Osteocyte (in vitro differentiated cells): Measurements from ENCODE around the gene COQ10B. TPM values are rescaled to one million over a fixed set of nuclear protein-coding genes. Genes with fewer than 3 reads are reported as not detected.

Experiments
- DNase-seq: peaks from one replicate; pipeline ENCODE4 v3.0.0; 2021; ENCODE audit warnings: mixed read lengths; ENCODE audit not compliant: unreplicated experiment; ENCODE audit errors: extremely low spot score
- H3K27ac Mint-ChIP-seq: one replicate; pipeline ENCODE4 v1.8.0; 2021; ENCODE audit warnings: mild to moderate bottlenecking, mixed read lengths; ENCODE audit not compliant: unreplicated experiment
- H3K27me3 Mint-ChIP-seq: one replicate; pipeline ENCODE4 v1.8.0; 2021; ENCODE audit warnings: mixed read lengths; ENCODE audit not compliant: unreplicated experiment
- H3K36me3 Mint-ChIP-seq: one replicate; pipeline ENCODE4 v1.8.0; 2021; ENCODE audit warnings: mixed read lengths; ENCODE audit not compliant: unreplicated experiment
- H3K4me1 Mint-ChIP-seq: one replicate; pipeline ENCODE4 v1.8.0; 2021; ENCODE audit warnings: mixed read lengths; ENCODE audit not compliant: unreplicated experiment
- H3K4me3 Mint-ChIP-seq: one replicate; pipeline ENCODE4 v1.8.0; 2021; ENCODE audit warnings: mild to moderate bottlenecking, moderate library complexity, mixed read lengths; ENCODE audit not compliant: unreplicated experiment
- H3K9me3 Mint-ChIP-seq: one replicate; pipeline ENCODE4 v1.8.0; 2021; ENCODE audit warnings: mixed read lengths; ENCODE audit not compliant: unreplicated experiment
- CTCF ChIP-seq: fragments of 200-600 bp; sonication (generic); IDR thresholded peaks from 2 replicates; pipeline ENCODE4 v1.5.0; 2021; ENCODE audit warnings: antibody characterized with exemption, mild to moderate bottlenecking, moderate library complexity
- total RNA-seq: library from RNA; stranded (reverse); gene quantifications from 2 replicates; pipeline ENCODE4 v1.2.1, GENCODE V29; 2021

The COQ10B gene
- total RNA-seq, 1 donor from 2014 or later: 23.5 TPM

- H3K4me3 Mint-ChIP-seq: peak overlapping the region; percentile 100
- DNase-seq: no peak
Observed at GRCh38 chr2:197452754-197453122, 614 bp upstream of the COQ10B start.

GRCh38 chr2:197453914-197454398 lies 604 bp downstream of the COQ10B start:
- H3K36me3 Mint-ChIP-seq: no peaks in the 10 kb centered on the region
- H3K4me1 Mint-ChIP-seq: peaks cover 23% of the 10 kb centered on the region
- TF ChIP-seq CTCF: no peak
- peak overlapping the region; percentile 100 for H3K27ac Mint-ChIP-seq
- no peaks in the 10 kb centered on the region for H3K9me3 Mint-ChIP-seq
- no peaks in the 10 kb centered on the region for H3K27me3 Mint-ChIP-seq
- no peak for DNase-seq
- H3K4me3 Mint-ChIP-seq: peak overlapping the region; percentile 100

More at GRCh38 chr2:197452754-197453122, 614 bp upstream of the COQ10B start:
- Mint-ChIP-seq H3K9me3 (no peaks in the 10 kb centered on the region), H3K27me3 (no peaks in the 10 kb centered on the region), H3K27ac (peak overlapping the region; percentile 100), H3K36me3 (no peaks in the 10 kb centered on the region), H3K4me1 (peaks cover 23% of the 10 kb centered on the region)
- no peak for TF ChIP-seq CTCF

- H3K27me3 Mint-ChIP-seq: no peaks in the 10 kb centered on the region
- no peaks in the 10 kb centered on the region for H3K9me3 Mint-ChIP-seq
- DNase-seq: no peak
- no peak for TF ChIP-seq CTCF
- peak overlapping the region; percentile 100 for H3K27ac Mint-ChIP-seq
- peaks cover 4% of the 10 kb centered on the region for H3K36me3 Mint-ChIP-seq
- H3K4me3 Mint-ChIP-seq: peak overlapping the region; percentile 100
- peaks cover 23% of the 10 kb centered on the region for H3K4me1 Mint-ChIP-seq
Observed at GRCh38 chr2:197454923-197455322, 1.6 kb downstream of the COQ10B start.

- H3K9me3 Mint-ChIP-seq: no peaks in the 10 kb centered on the region
- H3K4me3 Mint-ChIP-seq: no peak overlapping the region
- H3K4me1 Mint-ChIP-seq: peaks cover 23% of the 10 kb centered on the region
- H3K27me3 Mint-ChIP-seq: no peaks in the 10 kb centered on the region
- peaks cover 5% of the 10 kb centered on the region for H3K36me3 Mint-ChIP-seq
- no peak for TF ChIP-seq CTCF
- H3K27ac Mint-ChIP-seq: no peak overlapping the region
- DNase-seq: no peak
Observed at GRCh38 chr2:197455428-197455827, 2.1 kb downstream of the COQ10B start.

GRCh38 chr2:197460649-197461048 lies 7.3 kb downstream of the COQ10B start:
- no peak for TF ChIP-seq CTCF
- Mint-ChIP-seq H3K27me3 (no peaks in the 10 kb centered on the region), H3K4me3 (no peak overlapping the region), H3K36me3 (peaks cover 21% of the 10 kb centered on the region), H3K9me3 (no peaks in the 10 kb centered on the region), H3K27ac (no peak overlapping the region), H3K4me1 (peaks cover 12% of the 10 kb centered on the region)
- DNase-seq: no peak
